Naive thymus-derived CD4-positive, alpha-beta T cell (primary cell): ENCODE measurements around the gene ATP2B2. TPM values are rescaled to one million over a fixed set of nuclear protein-coding genes. Genes with fewer than 3 reads are reported as not detected.
A peak's percentile ranks its signal among the peaks of the same experiment; 100 is the strongest.

Experiments
- ATAC-seq: fragments of 150-1000 bp; cut with Tn5 transposase; 2 replicates; pipeline ENCODE4 v1.10.0; 2021; ENCODE audit warnings: mild to moderate bottlenecking, moderate library complexity
- CTCF ChIA-PET: fragments of 350-600 bp; sonication (Branson Sonifier 250); formaldehyde crosslinking; loops from one replicate; lab custom pipeline; 2021; ENCODE audit warnings: antibody characterized with exemption; lab: Charles Lee
- POLR2A ChIA-PET: fragments of 350-600 bp; sonication (Branson Sonifier 250); formaldehyde crosslinking; loops from one replicate; lab custom pipeline; 2021; ENCODE audit warnings: antibody characterized with exemption, inconsistent platforms; lab: Charles Lee
- DNase-seq, 9 donors: peaks; one replicate each; pipeline versions ENCODE4 v3.0.0 to v3.0.0-alpha.2; 2020 to 2022; ENCODE audit warnings: mixed read lengths in 1 of 9
- H3K27ac ChIP-seq: one replicate; pipeline ENCODE4 v1.7.0; 2013; ENCODE audit warnings: mild to moderate bottlenecking, low read depth, low read length, moderate library complexity
- H3K27me3 ChIP-seq, 2 donors: one replicate each; pipeline ENCODE4 v1.7.0; 2013; ENCODE audit warnings: low read length in 2 of 2, mild to moderate bottlenecking in 2 of 2, moderate library complexity in 2 of 2; ENCODE audit not compliant: control insufficient read depth in 2 of 2, insufficient read depth in 2 of 2
- H3K36me3 ChIP-seq, 3 experiments: 1 replicate in 2 of 3; 2 replicates in 1 of 3; pipeline ENCODE4 v1.7.0; 2013; ENCODE audit warnings: low read length in 3 of 3, mild to moderate bottlenecking in 3 of 3, moderate library complexity in 1 of 3; ENCODE audit not compliant: insufficient read depth in 3 of 3, control insufficient read depth in 2 of 3
- H3K4me1 ChIP-seq, 2 donors: one replicate each; pipeline ENCODE4 v1.7.0; 2013; ENCODE audit warnings: low read length in 2 of 2, mild to moderate bottlenecking in 2 of 2, moderate library complexity in 1 of 2; ENCODE audit not compliant: control insufficient read depth in 2 of 2, insufficient read depth in 2 of 2
- H3K4me3 ChIP-seq: 2 replicates; pipeline ENCODE4 v1.7.0; 2013; ENCODE audit warnings: mild to moderate bottlenecking, low read length
- H3K9me3 ChIP-seq, 3 experiments: 1 replicate in 2 of 3; 2 replicates in 1 of 3; pipeline ENCODE4 v1.7.0; 2013; ENCODE audit warnings: low read length in 3 of 3; ENCODE audit not compliant: control insufficient read depth in 2 of 3
- H3K27ac Mint-ChIP-seq, 9 donors: one replicate each; pipeline ENCODE4 v1.8.0; 2020 to 2022; ENCODE audit warnings: mixed read lengths in 9 of 9, mild to moderate bottlenecking in 8 of 9, moderate library complexity in 5 of 9, inconsistent platforms in 2 of 9
- H3K27me3 Mint-ChIP-seq, 5 donors: one replicate each; pipeline ENCODE4 v1.8.0; 2021 to 2022; ENCODE audit warnings: mixed read lengths in 5 of 5, mild to moderate bottlenecking in 1 of 5
- H3K36me3 Mint-ChIP-seq, 5 donors: one replicate each; pipeline ENCODE4 v1.8.0; 2020 to 2022; ENCODE audit warnings: mixed read lengths in 5 of 5, mild to moderate bottlenecking in 3 of 5, inconsistent platforms in 1 of 5
- H3K4me1 Mint-ChIP-seq, 7 donors: one replicate each; pipeline ENCODE4 v1.8.0; 2020 to 2022; ENCODE audit warnings: mixed read lengths in 7 of 7, mild to moderate bottlenecking in 3 of 7, inconsistent platforms in 1 of 7
- H3K4me3 Mint-ChIP-seq, 10 donors: one replicate each; pipeline ENCODE4 v1.8.0; 2020 to 2022; ENCODE audit warnings: mild to moderate bottlenecking in 10 of 10, mixed read lengths in 10 of 10, moderate library complexity in 6 of 10, inconsistent platforms in 2 of 10
- H3K9me3 Mint-ChIP-seq, 11 donors: one replicate each; pipeline ENCODE4 v1.8.0; 2020 to 2022; ENCODE audit warnings: mixed read lengths in 11 of 11, mild to moderate bottlenecking in 4 of 11, inconsistent platforms in 1 of 11, moderate library complexity in 1 of 11
- intact Hi-C, 2 donors: fragments of 100-400 bp; cut with micrococcal nuclease; formaldehyde crosslinking; loops; one replicate each; pipeline ENCODE4 v1.15.1; 2023
- polyA plus RNA-seq, 2 donors: library from polyadenylated mRNA; unstranded; fragments of 300-500 nt; fragmentation: Illumina TruSeq; gene quantifications; one replicate each; pipeline ENCODE4 v1.2.3, GENCODE V29; 2021
- total RNA-seq, 6 experiments: library from RNA in 5 of 6; stranded (reverse) in 5 of 6; gene quantifications; 1 replicate in 5 of 6; 2 replicates in 1 of 6; pipeline ENCODE4 v1.2.3 and lab custom pipeline; 2021 to 2026

The ATP2B2 gene
- not detected for total RNA-seq
- not detected for polyA plus RNA-seq
- not detected for total RNA-seq (lab: John Stamatoyannopoulos, UW)

DNA sequence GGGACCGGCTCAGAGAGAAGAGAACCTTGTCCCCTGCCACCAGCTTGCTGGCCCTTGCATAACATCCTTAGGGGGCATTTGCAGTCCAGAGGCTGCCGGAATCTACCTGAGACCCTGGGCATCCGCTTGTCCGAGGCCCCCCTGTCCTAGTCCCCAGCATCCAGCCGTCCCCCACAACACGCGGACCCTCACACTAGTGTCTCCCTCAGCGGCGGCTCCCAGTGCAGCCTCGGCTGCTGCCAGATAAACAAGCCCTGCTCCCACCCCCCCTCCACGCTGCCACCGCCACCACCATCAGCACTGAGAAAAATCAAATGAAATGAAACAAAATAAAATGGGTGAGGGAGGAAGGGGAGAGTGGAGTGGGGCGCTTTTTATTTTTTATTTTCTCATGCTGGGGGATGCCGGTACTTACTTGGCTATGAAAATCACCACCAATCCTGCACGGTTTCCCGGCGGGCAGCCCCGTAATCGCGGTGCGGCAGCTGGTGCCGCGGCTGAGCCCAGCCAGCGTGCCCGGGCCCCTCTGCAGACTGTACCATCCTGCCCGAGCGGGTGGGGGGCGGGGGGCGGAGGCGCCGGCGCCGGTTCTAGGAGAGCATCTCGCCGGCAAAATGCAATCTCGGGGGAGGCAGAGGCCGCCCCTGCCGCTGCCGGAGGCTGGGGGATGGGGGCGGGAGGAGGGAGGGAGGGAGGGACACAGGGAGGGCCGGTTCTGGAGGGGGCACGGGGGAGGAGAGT is at the start of gene ATP2B2:
Gene ATP2B2, minus strand, starts transcription at position 537 of the 741 bp plus-strand sequence. CDS start 56,043 bp downstream, outside the sequence.
- H3K27ac Mint-ChIP-seq: peak within 1 kb of the TSS in 1 of 9 donors; percentile 62

DNA sequence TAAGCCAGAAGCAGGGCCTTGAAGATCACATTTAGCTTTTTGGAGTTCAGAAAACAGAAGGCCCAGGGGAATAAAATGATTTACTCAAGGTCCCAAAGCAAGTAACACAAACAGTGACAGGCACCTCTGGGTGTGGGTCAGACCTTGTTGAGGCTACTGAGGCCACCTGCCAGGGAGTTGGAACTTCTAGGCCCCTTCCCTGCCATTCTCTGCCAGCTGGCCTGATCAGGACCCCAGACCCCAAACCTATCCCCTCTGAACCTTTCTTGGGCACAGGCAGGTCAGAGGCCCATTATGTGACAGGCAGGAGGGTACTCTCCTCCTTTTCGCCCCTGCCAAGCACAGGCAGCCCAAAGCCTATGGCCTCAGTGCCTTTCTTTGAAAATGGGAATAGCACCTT is 49.4 kb upstream of the ATP2B2 start:
- ChIA-PET POLR2A (no interaction called here), CTCF (no interaction called here)
- H3K27ac ChIP-seq: no peak overlapping the region
- DNase-seq (peak in 1 of 9 donors; percentile 3), ATAC-seq (no peak)
- no peaks in the 10 kb centered on the region for H3K27me3 ChIP-seq
- Mint-ChIP-seq H3K9me3 (no peaks in the 10 kb centered on the region), H3K27me3 (peaks cover 0 to 10% (median 4%) of the 10 kb centered on the region in 5 donors), H3K4me3 (no peak overlapping the region), H3K36me3 (no peaks in the 10 kb centered on the region), H3K4me1 (peaks cover 0 to 27% (median 20%) of the 10 kb centered on the region in 7 donors), H3K27ac (no peak overlapping the region)
- intact Hi-C loops: no loop called here
- no peak overlapping the region for H3K4me3 ChIP-seq
- H3K9me3 ChIP-seq: no peaks in the 10 kb centered on the region
- peaks cover 11 to 17% of the 10 kb centered on the region in 2 donors for H3K4me1 ChIP-seq
- no peaks in the 10 kb centered on the region for H3K36me3 ChIP-seq

More for the DNA sequence above, at the start of gene ATP2B2:
- H3K27ac ChIP-seq: no peak within 1 kb of the TSS
- CTCF ChIA-PET: no interaction called here
- H3K27me3 Mint-ChIP-seq: peaks cover 0 to 31% (median 24%) of the 10 kb centered on the region in 5 donors
- H3K36me3 Mint-ChIP-seq: no peaks in the 10 kb centered on the region
- POLR2A ChIA-PET: no interaction called here
- intact Hi-C loops: loop anchor here in 1 of 2 donors (10.0 kb wide), 1 partner anchor 70 kb away; no protein-coding TSS in a partner anchor
- ATAC-seq: no peak
- H3K4me1 ChIP-seq: no peaks in the 10 kb centered on the region
- H3K4me3 ChIP-seq: no peak within 1 kb of the TSS
- peak in 4 of 9 donors; percentile 2 to 12 (median 8) for DNase-seq
- no peaks in the 10 kb centered on the region for H3K9me3 Mint-ChIP-seq
- H3K4me1 Mint-ChIP-seq: peaks cover 0 to 3% (median 0%) of the 10 kb centered on the region in 7 donors
- no peaks in the 10 kb centered on the region for H3K36me3 ChIP-seq
- H3K27me3 ChIP-seq: peaks cover 0 to 4% of the 10 kb centered on the region in 2 donors
- H3K4me3 Mint-ChIP-seq: peak within 1 kb of the TSS in 9 of 10 donors; percentile 50 to 76 (median 69)
- no peaks in the 10 kb centered on the region for H3K9me3 ChIP-seq

DNA sequence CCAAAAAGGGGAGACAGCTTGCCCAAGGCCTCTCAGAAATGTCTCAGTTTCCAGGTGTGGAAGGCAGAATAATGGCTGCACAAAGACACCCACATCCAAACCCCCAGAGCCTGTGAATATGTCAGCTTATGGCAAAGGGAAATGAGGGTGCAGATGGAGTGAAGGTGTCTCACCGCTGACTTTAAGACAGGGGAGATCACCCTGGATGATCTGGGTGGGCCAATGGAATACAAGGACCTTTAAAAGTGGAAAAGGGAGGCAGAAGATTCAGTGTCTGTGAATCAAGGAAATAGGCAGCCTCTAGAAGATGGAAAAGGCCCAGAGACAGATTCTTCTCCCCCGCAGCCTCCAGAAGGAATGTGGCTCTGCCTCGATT is 48.8 kb upstream of the ATP2B2 start:
- peaks cover 0 to 30% (median 20%) of the 10 kb centered on the region in 7 donors for H3K4me1 Mint-ChIP-seq

DNA sequence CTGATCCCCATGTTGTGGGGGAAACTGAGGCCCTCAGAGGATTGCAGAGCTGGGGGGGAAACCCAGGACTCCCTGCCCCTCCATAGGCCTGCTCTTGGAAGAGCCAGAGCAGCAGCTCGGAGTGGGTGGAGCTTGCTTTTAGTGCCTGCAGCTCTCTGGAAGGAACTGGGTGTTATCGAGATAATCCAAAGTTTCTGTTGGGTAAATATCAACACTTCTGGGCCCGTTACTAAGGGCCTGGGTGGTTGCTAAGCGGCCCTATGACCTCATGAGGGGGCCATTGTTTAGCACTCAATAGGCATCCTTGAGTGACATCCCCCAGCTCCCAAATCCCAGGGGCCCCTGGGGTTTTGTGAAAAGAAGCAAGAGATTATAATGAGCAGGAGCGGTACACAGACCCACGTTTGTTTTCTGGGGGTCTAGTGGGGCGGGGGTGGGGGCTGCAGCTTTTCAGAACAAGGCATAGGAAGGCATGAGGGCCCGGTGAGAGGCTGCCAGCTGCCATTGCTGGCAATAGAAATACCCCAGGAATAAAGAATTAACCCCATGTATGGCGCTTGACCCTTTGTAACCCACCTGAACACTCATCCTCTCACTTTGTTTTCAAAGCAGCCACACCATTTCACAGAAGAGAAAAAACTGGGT is 48.3 kb upstream of the ATP2B2 start:
- Mint-ChIP-seq H3K4me3 (no peak overlapping the region), H3K9me3 (no peaks in the 10 kb centered on the region), H3K4me1 (peaks cover 0 to 33% (median 20%) of the 10 kb centered on the region in 7 donors), H3K27me3 (peaks cover 0 to 10% (median 4%) of the 10 kb centered on the region in 5 donors), H3K36me3 (no peaks in the 10 kb centered on the region), H3K27ac (peak overlapping the region in 1 of 9 donors; percentile 26)
- CTCF ChIA-PET: interaction anchor here (0.9 kb wide), 1 partner anchor 185 kb away, joined by 3 read pairs; no protein-coding TSS in a partner anchor
- POLR2A ChIA-PET: no interaction called here
- DNase-seq: peak in 1 of 9 donors; percentile 9
- Histone ChIP-seq H3K4me1 (peaks cover 11 to 17% of the 10 kb centered on the region in 2 donors), H3K4me3 (no peak overlapping the region), H3K36me3 (no peaks in the 10 kb centered on the region), H3K27ac (no peak overlapping the region), H3K9me3 (no peaks in the 10 kb centered on the region), H3K27me3 (no peaks in the 10 kb centered on the region)
- no peak for ATAC-seq
- intact Hi-C loops: no loop called here

More for the DNA sequence above, 48.8 kb upstream of the ATP2B2 start:
- peaks cover 0 to 10% (median 4%) of the 10 kb centered on the region in 5 donors for H3K27me3 Mint-ChIP-seq
- POLR2A ChIA-PET: no interaction called here
- no peaks in the 10 kb centered on the region for H3K9me3 Mint-ChIP-seq
- no peak overlapping the region for H3K27ac ChIP-seq
- no peaks in the 10 kb centered on the region for H3K36me3 Mint-ChIP-seq
- DNase-seq (peak in 1 of 9 donors; percentile 10), ATAC-seq (no peak)
- H3K27me3 ChIP-seq: no peaks in the 10 kb centered on the region
- CTCF ChIA-PET: interaction anchor here (0.9 kb wide), 1 partner anchor 184 kb away, joined by 3 read pairs; no protein-coding TSS in a partner anchor
- H3K36me3 ChIP-seq: no peaks in the 10 kb centered on the region
- H3K4me1 ChIP-seq: peaks cover 11 to 17% of the 10 kb centered on the region in 2 donors
- H3K4me3 ChIP-seq: no peak overlapping the region
- intact Hi-C loops: no loop called here
- no peaks in the 10 kb centered on the region for H3K9me3 ChIP-seq
- peak overlapping the region in 1 of 9 donors; percentile 26 for H3K27ac Mint-ChIP-seq
- H3K4me3 Mint-ChIP-seq: no peak overlapping the region

DNA sequence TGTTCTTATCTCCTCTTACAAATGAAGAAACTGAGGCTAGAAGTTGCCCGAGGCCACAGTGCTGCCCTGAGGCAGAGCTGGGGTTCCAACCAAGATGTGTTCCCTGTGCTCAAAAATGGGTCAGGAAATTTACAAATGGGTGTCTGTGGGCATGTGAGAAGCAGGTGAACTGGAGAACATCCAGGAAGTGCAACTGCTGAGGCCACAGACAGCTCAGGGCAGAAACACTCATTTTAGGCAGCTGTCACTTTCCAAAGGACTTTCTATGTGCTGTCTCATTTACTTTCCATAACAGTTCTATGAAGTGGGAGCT is 47.2 kb upstream of the ATP2B2 start:
- Mint-ChIP-seq H3K36me3 (no peaks in the 10 kb centered on the region), H3K27me3 (peaks cover 0 to 11% (median 4%) of the 10 kb centered on the region in 5 donors), H3K4me1 (peaks cover 0 to 30% (median 20%) of the 10 kb centered on the region in 7 donors), H3K27ac (peak overlapping the region in 2 of 9 donors; percentile 9 to 83), H3K9me3 (no peaks in the 10 kb centered on the region), H3K4me3 (peak overlapping the region in 8 of 10 donors; percentile 47 to 72 (median 60))
- no peaks in the 10 kb centered on the region for H3K36me3 ChIP-seq
- DNase-seq: peak in 1 of 9 donors; percentile 22
- no peaks in the 10 kb centered on the region for H3K27me3 ChIP-seq
- no peak overlapping the region for H3K4me3 ChIP-seq
- no peaks in the 10 kb centered on the region for H3K9me3 ChIP-seq
- ChIA-PET POLR2A (no interaction called here), CTCF (no interaction called here)
- H3K4me1 ChIP-seq: peaks cover 11 to 17% of the 10 kb centered on the region in 2 donors
- intact Hi-C loops: no loop called here
- no peak overlapping the region for H3K27ac ChIP-seq
- ATAC-seq: no peak

DNA sequence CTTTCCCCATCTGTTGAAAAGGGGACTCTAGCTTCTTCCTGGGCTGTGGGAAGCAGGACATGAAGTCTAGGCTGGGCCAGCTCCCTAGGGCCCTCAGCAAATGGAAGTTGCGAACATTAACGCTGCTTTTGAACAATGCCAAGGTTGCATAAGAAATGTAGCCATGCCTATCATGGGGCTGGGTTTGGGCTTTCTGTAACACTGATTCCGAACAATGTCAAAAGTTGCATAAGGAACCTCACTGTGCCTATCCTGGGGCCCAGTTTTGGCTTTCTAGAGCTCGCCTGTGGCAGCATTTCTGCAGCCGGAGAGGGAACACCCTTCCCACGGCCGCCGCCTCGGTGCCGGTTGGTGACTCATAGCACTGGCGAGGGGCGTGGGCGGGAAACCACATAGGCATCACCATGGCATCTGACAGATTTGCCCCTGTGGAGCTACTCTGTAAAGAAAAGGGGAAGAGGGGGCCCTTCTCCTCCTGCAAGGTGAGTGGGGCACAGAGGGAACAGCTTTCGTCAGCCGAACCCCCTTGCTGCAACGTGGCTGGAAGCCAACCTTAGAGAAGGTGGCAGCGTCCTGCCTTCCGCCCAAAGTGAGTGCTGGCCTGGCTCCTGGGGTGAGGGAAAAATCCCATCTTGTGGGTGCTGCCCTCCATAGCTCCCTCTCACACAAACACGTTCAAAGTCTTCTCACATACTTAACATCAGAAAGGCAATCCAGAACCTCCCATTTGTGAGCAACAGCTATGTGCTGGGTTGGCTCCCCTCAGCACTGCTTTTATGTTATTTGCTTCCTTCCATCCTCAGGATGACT is 46.6 kb upstream of the ATP2B2 start:
- no peak overlapping the region for H3K4me3 ChIP-seq
- H3K9me3 ChIP-seq: no peaks in the 10 kb centered on the region
- peak; percentile 75 for ATAC-seq
- ChIA-PET POLR2A (interaction anchor here (0.6 kb wide), 1 partner anchor 52 kb away, joined by 3 read pairs; no protein-coding TSS in a partner anchor), CTCF (no interaction called here)
- intact Hi-C loops: no loop called here
- Mint-ChIP-seq H3K36me3 (peaks cover 0 to 2% (median 0%) of the 10 kb centered on the region in 5 donors), H3K4me3 (peak overlapping the region in 8 of 10 donors; percentile 47 to 72 (median 60)), H3K4me1 (peaks cover 0 to 27% (median 20%) of the 10 kb centered on the region in 7 donors), H3K9me3 (no peaks in the 10 kb centered on the region), H3K27me3 (peaks cover 0 to 11% (median under 1%) of the 10 kb centered on the region in 5 donors), H3K27ac (peak overlapping the region in 5 of 9 donors; percentile 3 to 83 (median 9))
- peaks cover 11 to 17% of the 10 kb centered on the region in 2 donors for H3K4me1 ChIP-seq
- H3K36me3 ChIP-seq: no peaks in the 10 kb centered on the region
- no peak overlapping the region for H3K27ac ChIP-seq
- H3K27me3 ChIP-seq: no peaks in the 10 kb centered on the region
- peak in 2 of 9 donors; percentile 5 to 83 for DNase-seq
